Measurements from ENCODE around the gene CFAP58.

The CFAP58 gene

DNA sequence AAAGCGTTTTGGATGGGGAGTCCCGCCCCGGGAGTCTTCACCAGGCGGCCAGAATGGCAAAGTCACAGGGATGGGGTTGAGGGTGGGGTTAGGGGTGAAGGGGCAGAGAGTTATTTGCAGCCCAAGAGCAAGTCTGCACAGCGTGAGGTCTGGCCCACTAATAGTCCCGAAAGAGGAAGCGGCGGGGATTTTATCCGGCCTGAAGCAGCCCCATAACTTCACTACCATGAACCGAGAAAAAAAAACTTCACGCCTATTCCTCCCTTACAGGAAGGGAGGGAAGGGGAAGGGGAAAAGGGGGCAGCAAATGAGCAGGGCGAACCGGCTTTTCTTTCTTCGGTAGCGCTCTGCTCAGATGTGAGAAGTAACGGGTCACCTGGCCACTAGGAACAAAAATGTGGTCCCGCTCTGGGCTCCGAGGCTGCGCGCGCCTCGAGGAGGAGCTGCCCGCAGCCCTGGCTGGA is 16.1 kb upstream of the CFAP58 start:
- DNase-seq, result no peak

DNA sequence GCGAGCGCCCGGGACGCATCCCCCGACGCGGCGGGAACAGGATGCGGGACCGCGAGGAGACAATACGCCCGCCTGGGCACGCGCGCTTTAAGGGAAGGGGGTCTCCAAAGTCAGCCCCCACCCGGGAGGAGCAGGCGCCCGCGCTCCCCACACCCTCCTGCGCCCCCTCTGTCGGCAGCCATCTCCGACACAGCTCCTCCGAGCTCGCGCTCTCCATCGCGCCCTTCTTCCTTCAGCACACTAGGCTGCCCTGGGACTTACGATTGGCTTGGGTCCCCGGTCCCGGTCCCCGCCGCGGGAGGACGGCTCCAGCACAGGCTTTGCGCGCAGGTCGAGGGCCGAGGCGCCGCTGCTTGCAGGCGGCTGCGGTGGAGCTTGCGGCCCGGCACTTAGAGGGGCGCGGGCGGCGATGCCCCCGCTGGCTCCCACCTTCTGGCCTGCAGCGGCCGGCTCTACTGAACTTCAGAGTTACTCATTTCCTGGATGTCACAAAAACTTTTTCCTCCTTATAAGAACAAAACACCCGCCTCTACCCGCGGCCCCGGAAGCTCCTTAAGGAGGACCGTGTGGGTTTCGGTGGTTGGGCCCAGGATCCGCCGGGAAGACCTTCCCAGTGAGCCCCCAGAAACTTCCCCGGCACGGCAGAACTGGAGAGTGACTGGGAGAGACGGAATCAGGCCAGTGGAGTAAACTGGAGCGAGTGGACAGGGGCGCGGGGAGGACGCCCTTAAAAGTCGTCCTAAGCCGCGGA is 15.5 kb upstream of the CFAP58 start, which contains the start of gene ITPRIP:
ITPRIP (minus strand) TSS at position 481 of the 751 bp plus-strand sequence. CDS start 22,414 bp downstream, outside the sequence.
- peak; percentile 86 for DNase-seq

DNA sequence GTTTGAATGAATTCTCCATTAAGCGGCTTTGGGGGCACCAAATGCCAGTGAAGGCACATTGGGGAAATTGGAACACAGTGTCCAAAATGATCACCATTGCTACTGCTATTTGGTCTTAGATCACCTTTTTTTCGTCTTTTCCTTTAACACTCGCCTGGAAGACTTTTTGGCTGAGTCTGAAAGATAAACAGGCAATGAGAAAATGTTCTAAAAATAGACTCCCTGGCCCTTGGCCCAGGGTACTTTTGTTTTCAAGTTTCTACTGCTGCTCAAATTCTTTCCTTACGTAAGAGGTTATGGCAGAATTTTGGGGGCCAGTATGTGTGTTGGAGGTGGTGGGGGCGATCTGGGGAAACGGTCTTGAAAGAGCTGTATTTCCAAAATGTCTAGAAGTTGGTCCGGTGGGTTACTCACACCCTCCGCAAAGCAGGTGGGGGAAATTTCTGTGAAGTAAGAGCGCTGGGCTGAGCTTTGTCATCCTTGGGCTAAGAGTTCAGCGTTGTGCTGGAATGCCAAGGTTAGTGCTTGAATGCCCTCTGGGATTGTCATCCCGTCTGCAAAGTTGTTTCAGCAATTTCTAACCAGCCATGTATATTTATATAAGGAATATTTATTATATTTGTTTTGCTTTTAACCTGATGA is 14.0 kb upstream of the CFAP58 start:
- DNase-seq, result peak; percentile 79

DNA sequence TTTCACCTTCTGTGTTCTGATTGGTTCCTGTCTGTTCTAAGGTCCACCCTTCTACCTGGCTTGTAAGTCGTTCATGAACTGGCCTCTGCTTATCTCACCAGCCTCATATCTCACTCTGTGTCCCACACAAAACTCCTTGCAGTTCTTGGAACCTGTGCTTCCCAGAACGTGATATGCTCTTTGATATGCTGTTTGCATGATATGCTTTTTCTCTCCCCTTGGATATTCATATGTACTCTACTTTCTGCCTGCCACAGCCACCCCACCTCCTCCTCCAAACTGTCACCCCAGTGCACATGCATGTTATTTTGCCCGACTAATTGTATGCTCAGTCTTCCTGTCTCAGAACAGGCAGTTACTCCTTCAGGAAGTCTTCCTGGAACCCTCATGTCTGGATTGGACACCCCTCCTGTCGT is 13.5 kb upstream of the CFAP58 start:
- no peak for DNase-seq

DNA sequence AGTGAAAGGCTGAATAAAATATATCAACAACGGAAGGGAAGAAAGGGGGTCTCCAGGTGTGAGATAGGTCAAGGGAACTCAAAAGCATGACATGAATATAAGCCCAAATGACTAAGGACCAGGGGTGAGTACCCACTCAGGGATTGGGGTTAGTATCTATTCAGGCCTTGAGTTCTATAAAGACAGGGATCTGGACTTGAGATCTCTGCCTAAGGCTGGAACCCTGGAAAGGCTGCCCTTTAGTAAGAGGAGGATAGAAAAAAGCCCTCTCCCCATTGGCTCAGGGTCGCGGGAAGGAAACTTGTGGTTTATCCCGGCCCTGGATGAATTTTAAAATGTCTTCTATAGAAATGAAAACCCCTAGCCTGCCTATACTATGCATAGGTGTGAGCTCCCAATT is 13.0 kb upstream of the CFAP58 start:
- DNase-seq, result no peak

DNA sequence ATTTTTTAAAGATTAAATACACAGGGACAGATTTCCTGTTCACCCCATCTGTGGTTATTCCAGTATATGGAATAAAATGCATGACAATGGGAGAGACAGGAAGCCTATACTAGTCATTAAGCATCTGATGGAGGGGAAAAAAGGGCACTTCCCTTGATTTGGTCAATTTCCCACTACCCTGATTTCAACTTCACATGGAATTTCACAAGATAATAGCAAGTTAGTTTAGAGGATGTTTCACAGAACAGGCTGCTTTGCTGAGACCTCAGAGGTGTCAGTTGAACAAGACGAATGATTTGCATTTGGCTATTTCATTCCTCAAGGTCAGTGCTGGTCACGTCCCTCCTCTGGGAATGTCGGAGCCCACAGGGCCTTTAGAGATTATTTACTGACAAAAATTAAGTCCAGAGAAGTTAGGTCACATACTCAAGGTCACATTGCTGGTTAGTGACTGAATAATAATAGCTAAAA is 10.7 kb upstream of the CFAP58 start:
- DNase-seq, result no peak

DNA sequence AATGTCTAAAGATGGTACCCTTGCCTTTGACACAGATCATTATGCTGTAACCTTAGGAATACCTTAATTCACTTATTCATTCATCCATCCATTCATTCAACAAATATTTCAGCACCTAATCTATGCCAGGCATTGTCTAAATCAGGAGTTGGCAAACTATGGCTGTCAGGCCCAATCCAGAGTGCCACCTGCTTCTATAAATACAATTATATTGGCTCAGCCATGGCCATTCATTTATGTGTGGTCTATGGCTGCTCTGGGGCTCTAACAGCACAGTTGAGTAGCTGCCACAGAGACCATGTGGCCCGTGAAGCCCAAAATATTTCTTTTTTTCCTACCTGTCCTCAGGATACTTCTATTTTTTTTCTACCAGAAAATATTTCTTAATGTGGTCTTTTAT is 9.4 kb upstream of the CFAP58 start:
- no peak for DNase-seq

DNA sequence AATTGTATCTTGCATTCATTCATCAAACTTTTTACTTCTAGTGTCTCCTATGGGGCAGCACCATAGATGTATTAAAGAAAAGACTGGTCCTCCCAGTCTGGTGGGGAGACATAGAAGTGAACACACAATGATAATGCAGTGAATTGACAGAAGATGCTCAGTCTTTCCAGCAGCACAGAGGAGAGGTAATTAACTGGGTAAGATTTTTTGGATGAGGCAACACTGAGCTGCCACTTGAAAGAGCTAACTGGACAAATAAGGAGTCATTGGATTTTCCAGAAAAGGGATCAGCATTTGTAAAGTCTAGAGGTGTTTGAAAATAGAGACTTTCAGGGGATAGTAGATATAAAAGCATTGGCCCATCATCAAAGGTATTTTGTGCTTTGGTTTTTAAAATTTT is 8.1 kb upstream of the CFAP58 start:
- no peak for DNase-seq

DNA sequence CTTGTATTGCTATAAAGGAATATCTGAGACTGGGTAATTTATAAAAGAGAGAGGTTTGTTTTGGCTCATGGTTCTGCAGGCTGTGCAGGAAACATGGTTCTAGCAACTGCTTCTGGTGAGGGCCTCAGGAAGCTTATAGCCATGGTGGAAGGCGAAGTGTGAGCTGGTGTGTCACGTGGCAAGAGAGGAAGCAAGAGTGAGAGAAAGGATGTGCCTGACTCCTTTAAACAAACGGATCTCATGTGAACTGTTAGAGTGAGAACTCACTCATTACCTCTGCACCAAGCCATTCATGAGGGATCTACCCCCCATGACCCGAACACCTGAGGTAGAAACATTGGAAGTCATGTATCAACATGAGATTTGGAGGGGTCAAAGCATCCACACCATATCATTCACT is 7.7 kb upstream of the CFAP58 start:
- DNase-seq, result no peak

DNA sequence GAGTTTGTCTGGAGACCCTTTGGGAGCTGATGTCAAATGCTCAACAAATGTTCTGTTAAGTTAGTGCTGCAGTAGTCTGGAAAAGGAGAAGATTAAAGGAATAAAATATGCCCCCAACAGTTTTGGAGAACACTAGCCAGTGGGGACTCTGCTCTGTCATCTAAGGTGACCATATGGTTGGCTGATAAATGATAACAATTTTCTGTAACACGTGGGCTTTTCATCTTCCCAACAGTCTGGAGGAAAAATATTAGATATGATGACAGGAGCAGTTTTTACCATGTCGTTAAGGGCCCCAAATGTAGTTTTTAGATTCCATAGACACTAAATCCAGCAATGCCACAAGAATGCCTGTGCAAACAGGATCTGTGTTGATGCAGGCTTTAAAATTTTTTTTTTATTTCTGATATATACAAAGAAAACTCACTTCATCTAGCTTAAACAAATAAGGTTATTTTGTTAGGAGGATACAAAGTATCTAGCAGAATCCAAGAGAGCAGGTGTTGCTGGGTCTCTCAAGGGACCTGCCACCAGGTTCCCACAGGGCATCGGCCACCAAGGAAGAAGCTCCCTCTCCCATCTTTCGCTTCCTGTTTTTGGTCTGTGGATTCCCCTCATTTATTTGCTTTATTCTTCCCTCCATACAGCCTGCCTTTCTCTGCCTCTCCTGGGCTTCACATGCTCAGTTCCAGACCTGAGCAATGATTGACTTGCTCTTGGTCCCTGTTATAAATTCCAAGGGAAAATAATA is 6.2 kb upstream of the CFAP58 start:
- DNase-seq, result no peak

DNA sequence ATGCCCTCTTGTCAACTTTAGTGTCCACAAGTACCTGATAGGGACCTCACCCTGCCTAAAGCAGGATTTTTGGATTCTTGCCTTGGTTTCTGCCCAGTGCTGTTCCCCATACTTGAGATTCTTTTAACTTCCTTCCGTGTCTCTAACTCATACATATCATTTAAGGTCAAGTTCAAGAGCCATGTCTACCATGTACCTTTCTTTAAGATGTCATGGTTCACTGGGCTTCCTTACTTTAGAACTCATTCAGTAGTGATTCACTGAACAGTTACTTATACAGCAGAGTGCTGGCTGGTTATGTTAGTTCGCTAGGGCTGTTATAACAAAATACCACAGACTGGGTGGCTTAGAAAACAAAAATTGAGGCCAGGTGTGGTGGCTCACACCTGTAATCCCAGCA is 5.0 kb upstream of the CFAP58 start:
- no peak for DNase-seq

DNA sequence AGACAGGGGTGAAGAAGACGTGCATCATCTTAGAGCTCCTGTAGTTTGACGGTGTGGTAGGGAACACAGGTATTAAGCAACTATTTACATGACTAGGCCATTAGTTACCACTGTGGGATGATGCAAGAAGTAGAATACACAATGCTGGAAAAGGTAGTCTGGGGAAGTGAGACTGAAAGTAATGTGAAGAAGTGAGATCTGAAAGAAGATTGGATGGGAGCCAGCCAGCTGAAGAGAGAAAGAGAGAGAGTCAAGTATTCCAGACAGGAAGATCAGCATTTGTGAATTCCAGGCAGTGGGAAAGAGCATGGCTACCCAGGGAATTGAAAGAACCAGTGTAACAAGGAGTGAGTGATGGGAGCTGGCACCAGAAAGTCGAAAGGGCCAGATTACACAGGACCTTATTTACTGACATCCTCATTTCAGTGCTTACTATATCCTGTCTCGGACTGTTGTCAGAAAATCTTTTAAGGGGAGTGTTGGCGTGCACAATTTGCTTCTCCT is 4.0 kb upstream of the CFAP58 start:
- DNase-seq, result no peak

DNA sequence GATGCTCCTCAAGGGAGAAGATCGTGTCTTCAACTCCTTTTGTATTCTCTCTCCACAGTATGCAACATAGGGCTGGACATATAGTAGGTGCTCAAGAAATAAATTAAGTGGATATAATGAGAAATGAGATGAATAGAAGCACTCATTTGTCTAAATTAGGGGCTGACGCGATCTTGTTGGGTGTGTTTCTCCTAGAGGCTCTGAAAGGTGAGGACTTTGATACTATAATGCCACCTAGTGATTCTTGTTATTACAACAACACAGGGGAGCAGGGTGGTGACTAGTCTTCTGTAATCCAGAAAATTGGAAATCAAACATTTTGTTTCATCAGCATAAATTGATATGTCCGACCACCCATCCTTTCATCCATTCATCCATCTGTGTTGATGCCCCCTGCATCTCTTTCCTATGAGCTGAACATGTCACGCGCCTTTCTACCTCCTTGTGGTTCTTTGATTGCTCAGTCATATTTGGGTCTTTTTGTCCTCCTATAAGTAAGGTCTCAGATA is 3.5 kb upstream of the CFAP58 start:
- no peak for DNase-seq

DNA sequence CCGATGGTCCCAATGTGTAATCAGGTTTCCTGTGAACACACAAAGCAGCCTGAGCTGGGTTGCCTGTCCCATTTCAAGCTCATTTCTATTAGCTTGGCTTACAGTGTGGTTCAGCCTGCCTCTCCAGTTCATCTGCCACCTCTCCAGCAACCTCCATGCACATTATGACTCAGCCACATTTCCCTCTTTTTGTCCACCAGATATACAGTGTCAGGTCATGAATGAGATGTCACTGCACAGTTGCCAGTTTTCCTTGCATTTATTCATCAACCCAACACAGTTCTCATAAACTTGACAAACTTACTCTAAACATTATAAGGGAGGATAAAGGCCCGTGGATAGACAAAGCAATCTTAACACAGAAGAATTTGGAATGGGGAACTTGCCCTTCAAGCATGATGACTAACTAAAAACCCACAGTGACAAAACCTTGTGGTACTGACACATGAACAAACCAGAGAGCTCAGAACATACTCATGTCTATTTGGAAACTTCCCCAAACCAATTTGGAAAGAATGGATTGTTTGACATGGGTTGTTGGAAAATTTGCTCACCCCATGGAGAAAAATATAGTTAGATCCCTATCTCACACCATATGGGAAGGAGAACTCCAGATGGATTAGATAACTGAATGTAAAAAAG is 2.5 kb upstream of the CFAP58 start:
- no peak for DNase-seq

DNA sequence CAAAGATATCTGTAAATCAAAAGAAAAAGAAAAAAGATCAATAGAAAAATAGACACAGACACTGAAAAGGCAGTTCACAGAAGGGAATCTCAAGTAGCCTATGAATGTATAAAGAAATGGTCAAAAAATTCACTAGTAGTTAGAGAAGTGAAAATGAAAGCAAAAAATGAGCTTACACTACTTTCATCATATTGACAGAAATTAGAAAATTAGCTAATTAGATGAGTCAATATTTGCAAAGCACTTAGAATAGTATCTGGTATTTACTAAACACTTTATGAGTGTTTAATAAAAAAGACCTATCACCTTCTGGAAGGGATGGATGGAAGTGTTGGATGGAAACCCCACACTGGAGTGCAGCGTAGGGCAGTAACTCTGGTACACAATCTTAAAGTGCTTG is 1.7 kb upstream of the CFAP58 start:
- DNase-seq, result no peak

DNA sequence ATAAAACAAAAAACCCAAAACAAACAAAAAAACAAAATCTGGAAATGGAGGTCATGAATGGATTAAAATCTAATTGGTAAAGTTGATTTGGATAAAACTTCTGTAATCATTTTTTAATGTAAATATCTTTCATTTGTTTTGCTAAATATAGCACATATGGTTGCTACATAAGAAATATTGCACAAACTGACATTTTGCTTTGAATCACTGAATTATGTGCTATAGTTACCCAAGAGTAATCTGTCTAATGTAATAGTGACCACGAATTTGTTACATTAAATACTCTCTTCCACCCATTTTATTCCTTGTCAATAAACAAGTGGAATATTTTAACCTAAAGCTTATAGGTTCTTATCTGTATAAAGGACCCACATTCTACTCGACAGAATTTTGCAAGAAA is 6.2 kb downstream of the CFAP58 start:
- DNase-seq, result no peak

DNA sequence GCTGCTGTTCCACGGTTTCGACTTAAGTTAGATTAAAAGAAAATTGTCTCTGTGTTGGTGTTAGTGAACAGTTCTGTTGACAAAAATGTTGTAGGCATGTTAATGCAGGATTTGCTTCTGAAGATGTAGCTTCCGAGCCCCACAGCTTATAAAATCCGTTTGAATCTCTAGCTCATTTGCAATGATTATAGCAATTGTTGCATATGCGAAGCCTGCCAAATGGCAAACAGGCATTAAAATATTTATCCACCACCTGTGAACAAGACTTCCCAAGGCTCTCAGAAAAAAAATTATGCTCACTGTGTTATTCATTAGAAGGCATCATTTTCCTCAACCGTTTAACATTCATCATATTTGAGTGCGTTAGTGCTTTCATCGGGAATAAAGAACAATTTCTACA is 14.3 kb downstream of the CFAP58 start:
- DNase-seq, result no peak

DNA sequence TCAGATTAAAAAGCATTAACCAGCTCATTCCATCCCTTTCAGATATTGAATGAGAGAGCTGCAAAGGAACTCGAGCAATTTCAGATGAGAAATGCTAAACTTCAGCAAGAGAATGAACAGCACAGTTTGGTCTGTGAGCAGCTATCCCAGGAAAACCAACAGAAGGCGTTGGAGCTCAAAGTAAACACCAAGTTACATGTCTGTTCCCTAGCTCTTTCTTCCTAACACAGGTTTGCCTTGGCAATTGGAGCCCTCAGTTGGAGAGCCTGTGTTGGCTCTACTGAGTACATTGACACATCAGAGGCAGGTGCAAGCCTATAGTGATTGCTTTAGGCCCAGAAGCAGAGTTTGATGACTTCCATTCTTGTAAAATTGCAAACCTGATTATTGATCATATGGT is 14.7 kb downstream of the CFAP58 start:
- DNase-seq, result no peak

DNA sequence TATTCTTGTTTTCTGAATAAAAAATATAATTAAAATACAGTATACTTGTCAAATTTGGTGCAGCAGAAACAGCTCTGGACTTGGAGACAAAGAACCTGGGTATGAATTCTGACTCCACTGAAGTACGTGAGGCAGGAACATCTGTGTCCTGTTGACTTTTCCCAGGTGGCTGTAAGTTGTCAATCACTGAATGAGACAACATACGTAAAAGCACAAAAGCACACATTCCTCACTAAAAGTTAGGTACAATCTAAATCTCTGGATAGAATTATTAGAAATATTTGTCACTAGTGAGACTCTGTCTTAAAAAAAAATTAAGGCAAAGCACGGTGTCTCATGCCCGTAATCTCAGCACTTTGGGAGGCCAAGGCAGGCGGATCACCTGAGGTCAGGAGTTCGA is 18.1 kb downstream of the CFAP58 start:
- no peak for DNase-seq

DNA sequence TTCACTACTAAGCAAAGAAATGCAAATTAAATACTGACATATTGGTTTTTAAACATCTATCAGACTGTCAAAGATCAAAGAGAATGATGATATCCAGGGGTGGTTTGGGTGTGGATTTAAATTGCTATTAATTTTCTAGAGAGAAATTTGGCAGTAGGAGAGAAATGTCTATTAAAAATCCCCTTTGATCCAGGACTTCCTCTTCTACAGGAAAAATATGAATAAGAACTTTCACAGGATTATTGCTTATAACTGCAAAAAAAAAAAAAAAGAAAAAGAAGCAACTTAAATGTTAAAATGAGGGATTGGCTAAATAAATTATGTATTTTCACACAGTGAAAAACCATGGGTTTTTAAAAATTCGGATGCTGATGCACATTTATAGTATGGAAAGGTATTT is 21.0 kb downstream of the CFAP58 start:
- no peak for DNase-seq

DNA sequence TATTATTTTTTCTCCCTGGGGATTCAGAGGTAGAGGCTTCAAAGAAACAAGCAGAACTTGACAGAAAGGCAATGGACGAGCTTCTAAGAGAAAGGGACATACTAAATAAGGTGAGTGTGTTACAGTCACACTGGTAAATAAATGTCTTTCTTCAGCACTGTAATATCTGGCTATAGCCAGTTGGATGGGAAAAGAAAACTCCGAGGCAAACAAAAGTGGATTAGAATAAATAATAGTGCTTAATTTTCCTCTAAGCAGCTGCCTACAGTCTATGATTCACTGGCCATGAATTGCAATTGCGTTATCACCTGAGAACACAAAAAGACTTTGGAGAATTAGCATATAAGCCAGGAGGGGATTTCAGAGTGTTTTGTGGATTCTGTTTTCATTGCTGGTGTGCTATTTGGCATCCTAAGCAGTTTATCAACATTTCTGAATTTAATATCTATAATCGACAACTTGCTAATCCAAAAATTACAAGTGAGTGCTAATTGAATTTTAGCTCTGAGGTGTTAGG is 23.2 kb downstream of the CFAP58 start:
- no peak for DNase-seq

DNA sequence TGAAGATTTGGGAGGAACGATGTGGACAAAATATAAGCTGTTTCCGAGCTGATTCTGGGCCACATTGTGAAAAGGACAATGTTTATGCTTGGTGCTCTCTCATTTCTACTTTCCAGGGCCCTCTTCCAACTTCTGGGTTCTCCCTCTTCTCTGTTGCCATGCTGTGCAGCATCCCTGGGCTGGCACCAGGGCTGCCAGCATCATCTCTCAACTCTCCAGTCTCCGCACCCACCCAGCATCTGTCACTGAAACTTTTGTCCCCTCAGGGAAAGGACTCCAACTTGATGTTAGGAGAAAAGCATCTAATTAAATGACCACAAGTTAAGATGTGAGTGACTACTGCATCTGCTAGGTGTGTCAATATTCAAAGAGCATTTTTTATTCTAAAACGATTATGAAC is 26.7 kb downstream of the CFAP58 start:
- no peak for DNase-seq

All from right hindlimb (tissue), 1 donor.